Hepatocyte (in vitro differentiated cells): ENCODE data around the gene LIX1.

Source experiments
- EZH2 ChIP-seq: fragments of 200-600 bp; sonication (generic); IDR thresholded peaks from 2 replicates; pipeline ENCODE4 v1.6.1; 2016; ENCODE audit warnings: antibody characterized with exemption, mild to moderate bottlenecking, borderline replicate concordance
- EZH2phosphoT487 ChIP-seq: fragments of 200-600 bp; sonication (generic); IDR thresholded peaks from one replicate; pipeline ENCODE4 v1.6.1; 2018; ENCODE audit warnings: antibody characterized with exemption, mild to moderate bottlenecking, low read depth, moderate library complexity; ENCODE audit not compliant: unreplicated experiment, severe bottlenecking
- TF ChIP-seq, protein P1 (sequence below): fragments of 200-600 bp; sonication (generic); IDR thresholded peaks from 2 replicates; pipeline ENCODE4 v1.5.1; 2016; ENCODE audit warnings: antibody characterized with exemption, mild to moderate bottlenecking; ENCODE audit not compliant: poor library complexity

DNA sequence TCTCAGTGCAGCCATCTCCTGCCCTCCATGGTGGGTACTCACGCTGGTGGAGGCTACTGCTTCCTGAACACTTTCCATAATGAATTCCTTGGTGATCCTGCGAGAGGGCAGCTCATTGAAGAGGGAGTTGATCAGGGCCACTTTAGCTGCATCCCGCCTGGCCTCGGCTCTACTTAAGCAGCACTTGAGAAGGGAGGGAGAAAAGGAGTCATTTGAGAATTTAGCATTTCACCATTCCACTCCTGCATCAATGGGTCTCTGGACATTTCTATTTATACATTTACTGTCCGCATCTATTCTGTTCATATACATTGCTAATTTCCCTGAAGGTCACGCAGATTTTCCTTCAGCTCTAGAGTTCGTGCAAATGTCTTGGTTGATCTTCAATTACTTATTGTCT, 35.1 kb downstream of the LIX1 start:
- TF ChIP-seq, protein P1, sequence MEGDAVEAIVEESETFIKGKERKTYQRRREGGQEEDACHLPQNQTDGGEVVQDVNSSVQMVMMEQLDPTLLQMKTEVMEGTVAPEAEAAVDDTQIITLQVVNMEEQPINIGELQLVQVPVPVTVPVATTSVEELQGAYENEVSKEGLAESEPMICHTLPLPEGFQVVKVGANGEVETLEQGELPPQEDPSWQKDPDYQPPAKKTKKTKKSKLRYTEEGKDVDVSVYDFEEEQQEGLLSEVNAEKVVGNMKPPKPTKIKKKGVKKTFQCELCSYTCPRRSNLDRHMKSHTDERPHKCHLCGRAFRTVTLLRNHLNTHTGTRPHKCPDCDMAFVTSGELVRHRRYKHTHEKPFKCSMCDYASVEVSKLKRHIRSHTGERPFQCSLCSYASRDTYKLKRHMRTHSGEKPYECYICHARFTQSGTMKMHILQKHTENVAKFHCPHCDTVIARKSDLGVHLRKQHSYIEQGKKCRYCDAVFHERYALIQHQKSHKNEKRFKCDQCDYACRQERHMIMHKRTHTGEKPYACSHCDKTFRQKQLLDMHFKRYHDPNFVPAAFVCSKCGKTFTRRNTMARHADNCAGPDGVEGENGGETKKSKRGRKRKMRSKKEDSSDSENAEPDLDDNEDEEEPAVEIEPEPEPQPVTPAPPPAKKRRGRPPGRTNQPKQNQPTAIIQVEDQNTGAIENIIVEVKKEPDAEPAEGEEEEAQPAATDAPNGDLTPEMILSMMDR, result no peak
- TF ChIP-seq EZH2phosphoT487 (no peak), EZH2 (no peak)
